Urinary bladder (tissue), 4 donors: ENCODE data around the gene ERCC6L. TPM values are rescaled to one million over a fixed set of nuclear protein-coding genes. Genes with fewer than 3 reads are reported as not detected.
"Not testable (repeated sequence)": the region's sequence is repeated elsewhere in the genome, so short reads cannot be mapped to it uniquely, and the experiment has no call there.

Experiments
- DNase-seq: peaks from one replicate; pipeline ENCODE4 v3.0.0-alpha.2; 2015; ENCODE audit errors: extremely low spot score
- H3K27ac ChIP-seq: one replicate; pipeline ENCODE4 v1.5.1; 2013; ENCODE audit warnings: low read depth, mild to moderate bottlenecking, moderate library complexity
- H3K36me3 ChIP-seq: one replicate; pipeline ENCODE4 v1.6.1; 2013; ENCODE audit warnings: mild to moderate bottlenecking, moderate library complexity; ENCODE audit not compliant: insufficient read depth
- H3K4me1 ChIP-seq: one replicate; pipeline ENCODE4 v1.6.1; 2013; ENCODE audit warnings: mild to moderate bottlenecking, moderate library complexity; ENCODE audit not compliant: insufficient read depth
- H3K4me3 ChIP-seq: one replicate; pipeline ENCODE4 v1.5.1; 2013; ENCODE audit warnings: low read depth, low read length
- WGBS: extraction: QIAGEN DNeasy Blood & Tissue Kit; methylation state at CpG from one replicate; pipeline ENCODE4 v1.1.7; 2013; 5-methylcytosine and 5-hydroxymethylcytosine counted together
- polyA plus RNA-seq: library from polyadenylated mRNA; stranded (reverse); fragments of 200-250 nt; gene quantifications from one replicate; pipeline ENCODE4 v1.2.3, GENCODE V29; 2013
- total RNA-seq: library from RNA; depleted of rRNA; stranded (reverse); fragments of >200 nt; gene quantifications from one replicate; pipeline ENCODE4 v1.2.3, GENCODE V29; 2014
- donor health status: healthy with polysubstance abuse.
- donor health status: healthy.

ERCC6L gene
- total and polyA plus RNA-seq, 2 donors: 0.05 to 3.8 TPM

- H3K27ac ChIP-seq: no peak overlapping the region
- no peaks in the 10 kb centered on the region for H3K36me3 ChIP-seq
- no peaks in the 10 kb centered on the region for H3K4me1 ChIP-seq
- H3K4me3 ChIP-seq: no peak overlapping the region
- DNase-seq: no peak
- 93% methylated on average over 4 of the region's 4 CpGs for WGBS
These were observed 2.0 kb downstream of the ERCC6L start for GRCh38 chrX:72236841-72237240.

- H3K36me3 ChIP-seq: no peaks in the 10 kb centered on the region
- DNase-seq: no peak
- H3K27ac ChIP-seq: no peak overlapping the region
- no peaks in the 10 kb centered on the region for H3K4me1 ChIP-seq
- H3K4me3 ChIP-seq: no peak overlapping the region
- WGBS: 98% methylated on average over 3 of the region's 3 CpGs
These were observed 8.5 kb downstream of the ERCC6L start for GRCh38 chrX:72230290-72230689.

- not testable (repeated sequence) for H3K36me3 ChIP-seq, H3K4me3 ChIP-seq, H3K4me1 ChIP-seq, DNase-seq, H3K27ac ChIP-seq
- WGBS: 97% methylated on average over 3 of the region's 3 CpGs
These were observed 18.5 kb downstream of the ERCC6L start for GRCh38 chrX:72220375-72220774.

- H3K36me3 ChIP-seq: no peaks in the 10 kb centered on the region
- 59% methylated on average over 1 of the region's 1 CpG for WGBS
- H3K4me1 ChIP-seq: no peaks in the 10 kb centered on the region
- H3K27ac ChIP-seq: no peak overlapping the region
- H3K4me3 ChIP-seq: no peak overlapping the region
- DNase-seq: no peak
These were observed 21.9 kb downstream of the ERCC6L start for GRCh38 chrX:72216973-72217372.

GRCh38 chrX:72208126-72208800 lies 30.6 kb downstream of the ERCC6L start:
- no peaks in the 10 kb centered on the region for H3K36me3 ChIP-seq
- no peak overlapping the region for H3K27ac ChIP-seq
- H3K4me3 ChIP-seq: no peak overlapping the region
- DNase-seq: no peak
- no peaks in the 10 kb centered on the region for H3K4me1 ChIP-seq
- whole genome bisulfite sequencing: 91% methylated on average over 4 of the region's 4 CpGs

- H3K4me1 ChIP-seq: no peaks in the 10 kb centered on the region
- H3K4me3 ChIP-seq: no peak overlapping the region
- no peak overlapping the region for H3K27ac ChIP-seq
- WGBS: 90% methylated on average over 4 of the region's 4 CpGs
- DNase-seq: no peak
- H3K36me3 ChIP-seq: no peaks in the 10 kb centered on the region
These were observed 31.5 kb downstream of the ERCC6L start for GRCh38 chrX:72207366-72207765.

GRCh38 chrX:72205706-72206105 lies 33.1 kb downstream of the ERCC6L start:
- no peak overlapping the region for H3K4me3 ChIP-seq
- H3K27ac ChIP-seq: no peak overlapping the region
- no peaks in the 10 kb centered on the region for H3K4me1 ChIP-seq
- 91% methylated on average over 2 of the region's 2 CpGs for WGBS
- DNase-seq: no peak
- H3K36me3 ChIP-seq: no peaks in the 10 kb centered on the region

GRCh38 chrX:72203421-72203820 lies 35.4 kb downstream of the ERCC6L start:
- WGBS: 88% methylated on average over 6 of the region's 6 CpGs
- no peak overlapping the region for H3K27ac ChIP-seq
- no peaks in the 10 kb centered on the region for H3K4me1 ChIP-seq
- H3K36me3 ChIP-seq: no peaks in the 10 kb centered on the region
- no peak for DNase-seq
- H3K4me3 ChIP-seq: no peak overlapping the region

- Histone ChIP-seq H3K4me1 (no peaks in the 10 kb centered on the region), H3K27ac (no peak overlapping the region), H3K36me3 (no peaks in the 10 kb centered on the region), H3K4me3 (no peak overlapping the region)
- DNase-seq: no peak
- 73% methylated on average over 4 of the region's 4 CpGs for WGBS
These were observed 35.9 kb downstream of the ERCC6L start for GRCh38 chrX:72202792-72203401.

- no peak overlapping the region for H3K27ac ChIP-seq
- H3K4me1 ChIP-seq: no peaks in the 10 kb centered on the region
- no peaks in the 10 kb centered on the region for H3K36me3 ChIP-seq
- 83% methylated on average over 7 of the region's 7 CpGs for WGBS
- no peak for DNase-seq
- H3K4me3 ChIP-seq: no peak overlapping the region
These were observed 36.8 kb downstream of the ERCC6L start for GRCh38 chrX:72201836-72202536.

GRCh38 chrX:72182924-72183323 lies 55.9 kb downstream of the ERCC6L start:
- H3K27ac ChIP-seq: no peak overlapping the region
- WGBS: 83% methylated on average over 2 of the region's 2 CpGs
- H3K4me1 ChIP-seq: no peaks in the 10 kb centered on the region
- H3K4me3 ChIP-seq: no peak overlapping the region
- DNase-seq: no peak
- H3K36me3 ChIP-seq: no peaks in the 10 kb centered on the region

- Histone ChIP-seq H3K4me3 (peak within 1 kb of the TSS; percentile 81), H3K27ac (peak within 1 kb of the TSS; percentile 85), H3K4me1 (no peaks in the 10 kb centered on the region), H3K36me3 (no peaks in the 10 kb centered on the region)
- WGBS: under 1% methylated on average over 46 of the region's 46 CpGs
- DNase-seq: peak; percentile 93
These were observed 57.4 kb downstream of the ERCC6L start, which contains the start of gene PIN4 for GRCh38 chrX:72181178-72182125. Gene PIN4, plus strand, starts transcription at chrX:72181757. Its CDS starts 29 bp downstream, at chrX:72181786.

GRCh38 chrX:72180539-72180938 lies 58.3 kb downstream of the ERCC6L start:
- no peaks in the 10 kb centered on the region for H3K36me3 ChIP-seq
- 13% methylated on average over 1 of the region's 1 CpG for WGBS
- no peaks in the 10 kb centered on the region for H3K4me1 ChIP-seq
- H3K27ac ChIP-seq: no peak overlapping the region
- no peak overlapping the region for H3K4me3 ChIP-seq
- no peak for DNase-seq
